HG03378 (cell line): Measurements from ENCODE around the gene KIF6.

Source experiments
- ATAC-seq: cut with Tn5 transposase; IDR thresholded peaks from one replicate; pipeline ENCODE4 v1.9.1; 2021; ENCODE audit warnings: mild to moderate bottlenecking, moderate library complexity; ENCODE audit not compliant: unreplicated experiment

Gene KIF6

GRCh38 chr6:39360378-39360777 lies 364.8 kb downstream of the KIF6 start:
- ATAC-seq = no peak

GRCh38 chr6:39357998-39358686 lies 367.1 kb downstream of the KIF6 start:
- ATAC-seq = no peak

- no peak for ATAC-seq
These were observed 371.4 kb downstream of the KIF6 start for GRCh38 chr6:39353698-39354315.

- no peak for ATAC-seq
These were observed 374.3 kb downstream of the KIF6 start for GRCh38 chr6:39350723-39351505.

- ATAC-seq = no peak
These were observed 376.5 kb downstream of the KIF6 start for GRCh38 chr6:39348740-39349139.

GRCh38 chr6:39347906-39348585 lies 377.2 kb downstream of the KIF6 start:
- no peak for ATAC-seq

GRCh38 chr6:39347206-39347605 lies 378.0 kb downstream of the KIF6 start:
- no peak for ATAC-seq

GRCh38 chr6:39344821-39345280 lies 380.4 kb downstream of the KIF6 start:
- no peak for ATAC-seq

- no peak for ATAC-seq
These were observed 381.8 kb downstream of the KIF6 start for GRCh38 chr6:39343396-39343870.

GRCh38 chr6:39342692-39343395 lies 382.4 kb downstream of the KIF6 start:
- ATAC-seq = no peak

- no peak for ATAC-seq
These were observed 383.3 kb downstream of the KIF6 start for GRCh38 chr6:39341937-39342336.

- no peak for ATAC-seq
These were observed 383.9 kb downstream of the KIF6 start for GRCh38 chr6:39341352-39341751.

- ATAC-seq = no peak
These were observed 385.2 kb downstream of the KIF6 start for GRCh38 chr6:39339868-39340550.

- ATAC-seq = no peak
These were observed 385.9 kb downstream of the KIF6 start for GRCh38 chr6:39339096-39339867.

GRCh38 chr6:39338397-39338796 lies 386.8 kb downstream of the KIF6 start:
- no peak for ATAC-seq

- no peak for ATAC-seq
These were observed 389.2 kb downstream of the KIF6 start for GRCh38 chr6:39335780-39336545.

GRCh38 chr6:39333644-39334438 lies 391.4 kb downstream of the KIF6 start:
- ATAC-seq = no peak

GRCh38 chr6:39330476-39330875 lies 394.7 kb downstream of the KIF6 start:
- ATAC-seq = no peak
